Loucy (cell line): ENCODE results near the gene GIPC3.

Experiments
- H2AFZ ChIP-seq: fragments of 200-600 bp; sonication (generic); 2 replicates; pipeline ENCODE4 v1.6.0; 2016; ENCODE audit warnings: antibody characterized with exemption, mild to moderate bottlenecking, low read length, moderate library complexity
- H3F3A ChIP-seq: fragments of 200-600 bp; 2 replicates; pipeline ENCODE4 v1.6.0; 2016; ENCODE audit warnings: antibody characterized with exemption, low read depth, mild to moderate bottlenecking
- H3K27me3 ChIP-seq: fragments of 200-600 bp; sonication (generic); 2 replicates; pipeline ENCODE4 v1.6.1; 2014; ENCODE audit warnings: low read length, mild to moderate bottlenecking; ENCODE audit not compliant: insufficient read depth, poor library complexity, severe bottlenecking
- H3K36me3 ChIP-seq: fragments of 200-600 bp; sonication (generic); 2 replicates; pipeline ENCODE4 v1.6.1; 2016; ENCODE audit warnings: low read length; ENCODE audit not compliant: insufficient read depth
- H3K4me1 ChIP-seq: fragments of 200-600 bp; sonication (generic); 2 replicates; pipeline ENCODE4 v1.5.1; 2014; ENCODE audit warnings: low read length, mild to moderate bottlenecking; ENCODE audit not compliant: insufficient read depth, poor library complexity, severe bottlenecking
- H3K4me2 ChIP-seq: fragments of 200-600 bp; sonication (generic); 2 replicates; pipeline ENCODE4 v1.6.0; 2014; ENCODE audit warnings: antibody characterized with exemption, low read length, low read depth, mild to moderate bottlenecking; ENCODE audit not compliant: poor library complexity, severe bottlenecking
- H3K4me3 ChIP-seq: fragments of 200-600 bp; sonication (generic); 2 replicates; pipeline ENCODE4 v1.5.1; 2014; ENCODE audit warnings: low read length, mild to moderate bottlenecking, mixed read lengths; ENCODE audit not compliant: poor library complexity, severe bottlenecking
- H3K79me2 ChIP-seq: fragments of 200-600 bp; sonication (generic); 2 replicates; pipeline ENCODE4 v1.6.1; 2014; ENCODE audit warnings: low read length; ENCODE audit not compliant: insufficient read depth
- H3K9ac ChIP-seq: fragments of 200-600 bp; sonication (generic); 2 replicates; pipeline ENCODE4 v1.6.0; 2014; ENCODE audit warnings: mild to moderate bottlenecking, low read depth, low read length, moderate library complexity; ENCODE audit not compliant: poor library complexity, severe bottlenecking
- H3K9me2 ChIP-seq: fragments of 200-600 bp; sonication (generic); replicated peaks from 2 replicates; pipeline ENCODE4 v1.6.1; 2016; ENCODE audit warnings: low read depth, low read length, mixed read lengths
- H3K9me3 ChIP-seq: fragments of 200-600 bp; sonication (generic); 2 replicates; pipeline ENCODE4 v1.6.1; 2014; ENCODE audit warnings: mild to moderate bottlenecking, antibody characterized with exemption, low read length, low read depth; ENCODE audit not compliant: insufficient read depth
- H4K20me1 ChIP-seq: fragments of 200-600 bp; sonication (generic); 2 replicates; pipeline ENCODE4 v1.6.0; 2014; ENCODE audit warnings: antibody characterized with exemption, low read length, mild to moderate bottlenecking; ENCODE audit not compliant: insufficient read depth, poor library complexity, severe bottlenecking
- CTCF ChIP-seq: fragments of 200-600 bp; sonication (generic); conservative IDR thresholded peaks from 2 replicates; pipeline ENCODE4 v1.5.1; 2014; ENCODE audit warnings: mild to moderate bottlenecking, antibody characterized with exemption, low read length
- EZH2phosphoT487 ChIP-seq: fragments of 200-600 bp; IDR thresholded peaks from 2 replicates; pipeline ENCODE4 v1.6.1; 2018; ENCODE audit warnings: antibody characterized with exemption, mild to moderate bottlenecking, moderate library complexity, borderline replicate concordance

GIPC3 gene

GRCh38 chr19:3617463-3617862 lies 32.2 kb downstream of the GIPC3 start:
- no peaks in the 10 kb centered on the region; the same call in 1 of the 2 replicates for H3K36me3 ChIP-seq
- no peak for TF ChIP-seq CTCF
- no peak for TF ChIP-seq EZH2phosphoT487
- no peak overlapping the region for H3K4me3 ChIP-seq
- no peaks in the 10 kb centered on the region for H3K79me2 ChIP-seq
- H3K9me2 ChIP-seq: no peaks in the 10 kb centered on the region
- no peaks in the 10 kb centered on the region for H3K9me3 ChIP-seq
- H2AFZ ChIP-seq: no peak overlapping the region
- H3F3A ChIP-seq: no peaks in the 10 kb centered on the region
- H3K4me1 ChIP-seq: no peaks in the 10 kb centered on the region
- H3K4me2 ChIP-seq: no peak overlapping the region
- H3K9ac ChIP-seq: no peak overlapping the region
- no peaks in the 10 kb centered on the region for H4K20me1 ChIP-seq
- H3K27me3 ChIP-seq: no peaks in the 10 kb centered on the region

GRCh38 chr19:3618144-3618810 lies 33.0 kb downstream of the GIPC3 start:
- Histone ChIP-seq H3K9me3 (no peaks in the 10 kb centered on the region), H3F3A (no peaks in the 10 kb centered on the region), H3K79me2 (no peaks in the 10 kb centered on the region), H3K4me3 (no peak overlapping the region), H2AFZ (no peak overlapping the region), H3K4me1 (no peaks in the 10 kb centered on the region), H3K9ac (no peak overlapping the region), H3K27me3 (no peaks in the 10 kb centered on the region), H3K4me2 (no peak overlapping the region), H3K9me2 (no peaks in the 10 kb centered on the region), H3K36me3 (no peaks in the 10 kb centered on the region; the same call in 1 of the 2 replicates), H4K20me1 (no peaks in the 10 kb centered on the region)
- TF ChIP-seq CTCF (peak; percentile 85), EZH2phosphoT487 (no peak)

- Histone ChIP-seq H3K4me3 (no peak overlapping the region), H3K4me2 (no peak overlapping the region), H3K27me3 (no peaks in the 10 kb centered on the region), H4K20me1 (no peaks in the 10 kb centered on the region), H3K9me3 (no peaks in the 10 kb centered on the region), H2AFZ (no peak overlapping the region), H3K9me2 (no peaks in the 10 kb centered on the region), H3K4me1 (no peaks in the 10 kb centered on the region), H3F3A (no peaks in the 10 kb centered on the region), H3K79me2 (peaks cover 1% of the 10 kb centered on the region; the same call in 1 of the 2 replicates), H3K9ac (no peak overlapping the region), H3K36me3 (no peaks in the 10 kb centered on the region; the same call in 1 of the 2 replicates)
- TF ChIP-seq EZH2phosphoT487 (no peak), CTCF (0 out of 2 replicates have a peak, but pooled peaks have one; percentile 20)
These were observed 33.7 kb downstream of the GIPC3 start for GRCh38 chr19:3618811-3619630.
